Ishikawa (cell line): ENCODE measurements around the gene PHYKPL.

Source experiments
- CEBPB ChIP-seq: IDR thresholded peaks from 2 replicates; pipeline ENCODE4 v1.6.1; 2012
- EGR1 ChIP-seq: IDR thresholded peaks from 2 replicates; pipeline ENCODE4 v1.6.1; 2012
- EP300 ChIP-seq: IDR thresholded peaks from 2 replicates; pipeline ENCODE4 v1.6.1; 2012; ENCODE audit warnings: borderline replicate concordance
- RAD21 ChIP-seq: IDR thresholded peaks from 2 replicates; pipeline ENCODE4 v1.6.1; 2012; ENCODE audit warnings: low read depth
- REST ChIP-seq: IDR thresholded peaks from 2 replicates; pipeline ENCODE4 v1.6.1; 2012; ENCODE audit warnings: low read depth, mild to moderate bottlenecking
- TAF1 ChIP-seq: IDR thresholded peaks from 2 replicates; pipeline ENCODE4 v1.6.1; 2012; ENCODE audit warnings: low read depth, mild to moderate bottlenecking
- TCF12 ChIP-seq: IDR thresholded peaks from 2 replicates; pipeline ENCODE4 v1.6.1; 2012; ENCODE audit warnings: low read depth
- TEAD4 ChIP-seq: IDR thresholded peaks from 2 replicates; pipeline ENCODE4 v1.6.1; 2012
- USF1 ChIP-seq: IDR thresholded peaks from 2 replicates; pipeline ENCODE4 v1.6.1; 2012
- TF ChIP-seq, protein P1 (sequence below): IDR thresholded peaks from 2 replicates; pipeline ENCODE4 v1.6.1; 2012

GRCh38 chr5:178214160-178214803 is 18.3 kb downstream of the PHYKPL start:
- no peak for TF ChIP-seq EGR1
- no peak for TF ChIP-seq TEAD4
- TF ChIP-seq REST: no peak
- TF ChIP-seq CEBPB: no peak
- no peak for TF ChIP-seq TCF12
- TF ChIP-seq RAD21: no peak
- TF ChIP-seq, protein P1, sequence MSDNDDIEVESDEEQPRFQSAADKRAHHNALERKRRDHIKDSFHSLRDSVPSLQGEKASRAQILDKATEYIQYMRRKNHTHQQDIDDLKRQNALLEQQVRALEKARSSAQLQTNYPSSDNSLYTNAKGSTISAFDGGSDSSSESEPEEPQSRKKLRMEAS: no peak
- TF ChIP-seq EP300: no peak
- no peak for TF ChIP-seq TAF1
- TF ChIP-seq USF1: no peak
